Measurements from ENCODE around the gene STK17B.

DNA sequence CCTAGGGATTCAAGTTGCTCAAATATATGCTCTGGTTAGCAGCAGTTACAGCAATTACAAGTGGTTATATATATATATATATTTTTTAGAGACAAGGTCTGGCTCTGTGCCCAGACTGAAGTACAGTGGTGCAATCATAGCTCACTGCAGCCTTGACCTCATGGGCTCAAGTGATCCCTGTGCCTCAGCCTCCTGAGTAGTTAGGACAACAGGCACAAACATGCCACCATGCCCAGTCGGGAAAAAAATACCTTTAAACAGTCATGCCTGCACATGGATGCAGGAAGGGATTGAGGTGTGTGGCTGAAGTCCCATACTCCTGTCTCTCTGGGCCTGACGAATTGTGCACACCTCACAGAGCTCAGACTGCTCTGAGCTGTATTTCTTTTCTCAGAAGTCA is 83.2 kb downstream of the STK17B start:
- TF ChIP-seq, protein P1, sequence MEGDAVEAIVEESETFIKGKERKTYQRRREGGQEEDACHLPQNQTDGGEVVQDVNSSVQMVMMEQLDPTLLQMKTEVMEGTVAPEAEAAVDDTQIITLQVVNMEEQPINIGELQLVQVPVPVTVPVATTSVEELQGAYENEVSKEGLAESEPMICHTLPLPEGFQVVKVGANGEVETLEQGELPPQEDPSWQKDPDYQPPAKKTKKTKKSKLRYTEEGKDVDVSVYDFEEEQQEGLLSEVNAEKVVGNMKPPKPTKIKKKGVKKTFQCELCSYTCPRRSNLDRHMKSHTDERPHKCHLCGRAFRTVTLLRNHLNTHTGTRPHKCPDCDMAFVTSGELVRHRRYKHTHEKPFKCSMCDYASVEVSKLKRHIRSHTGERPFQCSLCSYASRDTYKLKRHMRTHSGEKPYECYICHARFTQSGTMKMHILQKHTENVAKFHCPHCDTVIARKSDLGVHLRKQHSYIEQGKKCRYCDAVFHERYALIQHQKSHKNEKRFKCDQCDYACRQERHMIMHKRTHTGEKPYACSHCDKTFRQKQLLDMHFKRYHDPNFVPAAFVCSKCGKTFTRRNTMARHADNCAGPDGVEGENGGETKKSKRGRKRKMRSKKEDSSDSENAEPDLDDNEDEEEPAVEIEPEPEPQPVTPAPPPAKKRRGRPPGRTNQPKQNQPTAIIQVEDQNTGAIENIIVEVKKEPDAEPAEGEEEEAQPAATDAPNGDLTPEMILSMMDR (IDR thresholded peaks at IDR 0.05; ENCODE audit: borderline replicate concordance, extremely low read depth, low read length, poor library complexity, severe bottlenecking) = no peak
- no peak for TF ChIP-seq EZH2 (IDR thresholded peaks at IDR 0.05; ENCODE audit: borderline replicate concordance, low read depth, low read length, severe bottlenecking)
